NCI-H446 treated with DMSO at 0.1 percent for 48 hours (cell line): Measurements from ENCODE around the gene MPHOSPH10.
"Not testable (repeated sequence)": the region's sequence is repeated elsewhere in the genome, so short reads cannot be mapped to it uniquely, and the experiment has no call there.

Experiments used
- DNase-seq: peaks from one replicate; lab custom pipeline; 2025; lab: John Stamatoyannopoulos, UW

Gene MPHOSPH10

GRCh38 chr2:71173096-71173495 lies 42.7 kb downstream of the MPHOSPH10 start:
- no peak for DNase-seq

- no peak for DNase-seq
These were observed 43.8 kb downstream of the MPHOSPH10 start for GRCh38 chr2:71174207-71174606.

- not testable (repeated sequence) for DNase-seq
These were observed 48.4 kb downstream of the MPHOSPH10 start for GRCh38 chr2:71178836-71179235.

GRCh38 chr2:71181316-71181715 lies 50.9 kb downstream of the MPHOSPH10 start:
- no peak for DNase-seq

GRCh38 chr2:71183306-71184115 lies 53.1 kb downstream of the MPHOSPH10 start:
- DNase-seq: not testable (repeated sequence)

- DNase-seq: no peak
These were observed 56.5 kb downstream of the MPHOSPH10 start for GRCh38 chr2:71186973-71187372.

GRCh38 chr2:71187589-71187988 lies 57.2 kb downstream of the MPHOSPH10 start:
- DNase-seq: no peak

- peak; percentile 11 for DNase-seq
These were observed 60.5 kb downstream of the MPHOSPH10 start for GRCh38 chr2:71190656-71191569.

- no peak for DNase-seq
These were observed 61.1 kb downstream of the MPHOSPH10 start for GRCh38 chr2:71191570-71191943.
